AG04450 (cell line): Measurements from ENCODE around the gene SOX15. TPM values are rescaled to one million over a fixed set of nuclear protein-coding genes. Genes with fewer than 3 reads are reported as not detected.

Experiments used
- CTCF ChIA-PET: fragments of 300-600, 350-600 bp; formaldehyde crosslinking; extraction: SDS; loops from one replicate; lab custom pipeline; 2022; ENCODE audit warnings: antibody characterized with exemption, inconsistent platforms; lab: Charles Lee
- POLR2A ChIA-PET: fragments of 350-600 bp; formaldehyde crosslinking; extraction: SDS; loops from one replicate; lab custom pipeline; 2021; ENCODE audit warnings: antibody characterized with exemption, inconsistent platforms; lab: Yijun Ruan, JAX
- DNase-seq: peaks from one replicate; pipeline ENCODE4 v3.0.0-alpha.2; 2011; ENCODE audit warnings: low read depth, low spot score
- H3K27ac ChIP-seq: one replicate; pipeline ENCODE4 v1.5.1; 2012; ENCODE audit warnings: low read depth, low read length, control low read depth
- H3K27me3 ChIP-seq: one replicate; pipeline ENCODE4 v1.6.0; 2012; ENCODE audit warnings: low read length; ENCODE audit not compliant: control insufficient read depth, insufficient read depth
- H3K4me3 ChIP-seq: 2 replicates; pipeline ENCODE4 v1.5.1; 2011; ENCODE audit warnings: mild to moderate bottlenecking, low read depth, low read length, control low read depth
- H3K9me3 ChIP-seq: 2 replicates; pipeline ENCODE4 v1.5.1; 2012; ENCODE audit warnings: low read length; ENCODE audit not compliant: control insufficient read depth, insufficient read depth
- polyA plus RNA-seq: library from polyadenylated mRNA; depleted of rRNA; stranded (reverse); fragments of >200 nt; gene quantifications from 2 replicates; pipeline ENCODE4 v1.2.3, GENCODE V29; 2011
- TF ChIP-seq, protein P1 (sequence below): IDR thresholded peaks from 2 replicates; pipeline ENCODE4 v1.5.1; 2011; ENCODE audit warnings: low read depth, low read length, control low read depth, inconsistent platforms

SOX15 gene
- polyA plus RNA-seq, 1 experiment = 0.29 TPM

DNA sequence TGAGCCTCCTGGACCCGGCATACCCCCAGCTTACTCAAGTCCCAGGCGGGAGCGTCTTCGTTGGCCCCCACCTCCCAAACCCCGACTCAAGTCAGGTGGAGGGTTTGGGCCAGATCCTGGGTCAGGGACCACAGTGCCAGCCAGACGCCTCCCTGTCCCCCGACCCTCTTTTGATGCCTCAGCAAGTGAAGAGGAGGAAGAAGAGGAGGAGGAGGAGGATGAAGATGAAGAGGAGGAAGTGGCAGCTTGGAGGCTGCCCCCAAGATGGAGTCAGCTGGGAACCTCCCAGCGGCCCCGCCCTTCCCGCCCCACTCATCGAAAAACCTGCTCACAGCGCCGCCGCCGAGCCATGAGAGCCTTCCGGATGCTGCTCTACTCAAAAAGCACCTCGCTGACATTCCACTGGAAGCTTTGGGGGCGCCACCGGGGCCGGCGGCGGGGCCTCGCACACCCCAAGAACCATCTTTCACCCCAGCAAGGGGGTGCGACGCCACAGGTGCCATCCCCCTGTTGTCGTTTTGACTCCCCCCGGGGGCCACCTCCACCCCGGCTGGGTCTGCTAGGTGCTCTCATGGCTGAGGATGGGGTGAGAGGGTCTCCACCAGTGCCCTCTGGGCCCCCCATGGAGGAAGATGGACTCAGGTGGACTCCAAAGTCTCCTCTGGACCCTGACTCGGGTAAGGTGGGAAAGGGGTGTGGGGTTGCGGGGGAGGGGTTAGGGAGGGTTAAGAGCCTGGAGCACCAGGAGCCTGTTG is 26.6 kb downstream of the SOX15 start:
- POLR2A ChIA-PET = no interaction called here
- Histone ChIP-seq H3K9me3 (no peaks in the 10 kb centered on the region; the same call in 1 of the 2 replicates), H3K27me3 (no peaks in the 10 kb centered on the region), H3K27ac (no peak overlapping the region), H3K4me3 (0 out of 2 replicates have a peak overlapping the region, but pooled peaks have one; percentile 82)
- CTCF ChIA-PET = no interaction called here
- TF ChIP-seq, protein P1, sequence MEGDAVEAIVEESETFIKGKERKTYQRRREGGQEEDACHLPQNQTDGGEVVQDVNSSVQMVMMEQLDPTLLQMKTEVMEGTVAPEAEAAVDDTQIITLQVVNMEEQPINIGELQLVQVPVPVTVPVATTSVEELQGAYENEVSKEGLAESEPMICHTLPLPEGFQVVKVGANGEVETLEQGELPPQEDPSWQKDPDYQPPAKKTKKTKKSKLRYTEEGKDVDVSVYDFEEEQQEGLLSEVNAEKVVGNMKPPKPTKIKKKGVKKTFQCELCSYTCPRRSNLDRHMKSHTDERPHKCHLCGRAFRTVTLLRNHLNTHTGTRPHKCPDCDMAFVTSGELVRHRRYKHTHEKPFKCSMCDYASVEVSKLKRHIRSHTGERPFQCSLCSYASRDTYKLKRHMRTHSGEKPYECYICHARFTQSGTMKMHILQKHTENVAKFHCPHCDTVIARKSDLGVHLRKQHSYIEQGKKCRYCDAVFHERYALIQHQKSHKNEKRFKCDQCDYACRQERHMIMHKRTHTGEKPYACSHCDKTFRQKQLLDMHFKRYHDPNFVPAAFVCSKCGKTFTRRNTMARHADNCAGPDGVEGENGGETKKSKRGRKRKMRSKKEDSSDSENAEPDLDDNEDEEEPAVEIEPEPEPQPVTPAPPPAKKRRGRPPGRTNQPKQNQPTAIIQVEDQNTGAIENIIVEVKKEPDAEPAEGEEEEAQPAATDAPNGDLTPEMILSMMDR = no peak
- DNase-seq = no peak

GRCh38 chr17:7562208-7562605 is 27.7 kb downstream of the SOX15 start:
- ChIA-PET CTCF (interaction anchor here (1.7 to 2.9 kb wide), 4 partner anchors 9 to 27 kb away, joined by 7 to 24 read pairs (median 10); partner anchors contain the start of gene SOX15), POLR2A (interaction anchor here (0.8 to 1.2 kb wide), 4 partner anchors 11 to 27 kb away, joined by 3 to 5 read pairs (median 3); partner anchors contain the start of gene CD68)
- Histone ChIP-seq H3K27ac (peak overlapping the region; percentile 52), H3K4me3 (peak overlapping the region; percentile 82), H3K9me3 (no peaks in the 10 kb centered on the region; the same call in 1 of the 2 replicates), H3K27me3 (no peaks in the 10 kb centered on the region)
- TF ChIP-seq, protein P1 = no peak
- DNase-seq = no peak

DNA sequence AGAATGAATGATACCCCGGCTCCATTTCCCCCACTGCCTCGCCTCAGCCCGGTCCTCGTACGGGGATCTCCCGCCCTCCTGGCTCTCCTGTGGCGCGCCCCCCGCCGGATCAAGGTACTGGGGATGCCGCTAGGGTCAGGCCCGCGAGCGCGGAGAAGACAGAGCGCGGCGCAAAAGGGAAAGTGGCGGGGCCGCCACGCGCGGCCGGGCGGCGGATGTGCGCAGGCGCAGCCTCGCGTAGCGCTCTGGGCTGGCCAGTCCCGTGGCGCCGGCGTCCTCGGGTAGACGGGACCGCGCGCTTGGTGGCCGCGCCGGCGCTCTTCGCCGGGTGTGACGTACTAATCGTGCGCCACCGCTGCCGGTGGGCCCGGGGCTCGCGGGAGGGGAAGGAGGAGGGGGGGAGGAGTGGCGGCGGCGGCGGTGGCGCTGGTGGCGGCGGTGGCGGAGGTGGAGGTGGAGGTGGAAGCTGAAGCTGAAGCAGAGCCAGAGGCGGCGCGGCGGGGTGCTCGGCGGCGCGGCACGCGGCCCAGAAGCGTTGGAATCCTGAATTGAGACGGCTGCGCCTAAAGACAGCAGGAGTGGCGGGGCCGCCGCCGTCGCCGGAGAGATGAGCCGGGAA is 28.2 kb downstream of the SOX15 start, which contains the start of gene SENP3:
Gene SENP3, plus strand, starts transcription at position 331 of the 619 bp plus-strand sequence. CDS start 1,158 bp downstream, outside the sequence.
- DNase-seq = peak; percentile 61
- CTCF ChIA-PET = interaction anchor here (0.6 to 3.1 kb wide), 36 partner anchors 9 to 308 kb away, joined by 3 to 116 read pairs (median 7); partner anchors contain the start of genes CD68, MPDU1, NEURL4 and NLGN2
- POLR2A ChIA-PET = interaction anchor here (0.6 to 1.8 kb wide), 10 partner anchors 12 to 158 kb away, joined by 3 to 8 read pairs (median 4); partner anchors contain the start of genes CD68, MPDU1 and TMEM256
- Histone ChIP-seq H3K4me3 (peak within 1 kb of the TSS; percentile 82), H3K27me3 (no peaks in the 10 kb centered on the region), H3K27ac (peak within 1 kb of the TSS; percentile 83), H3K9me3 (no peaks in the 10 kb centered on the region; the same call in 1 of the 2 replicates)
- TF ChIP-seq, protein P1 = no peak

DNA sequence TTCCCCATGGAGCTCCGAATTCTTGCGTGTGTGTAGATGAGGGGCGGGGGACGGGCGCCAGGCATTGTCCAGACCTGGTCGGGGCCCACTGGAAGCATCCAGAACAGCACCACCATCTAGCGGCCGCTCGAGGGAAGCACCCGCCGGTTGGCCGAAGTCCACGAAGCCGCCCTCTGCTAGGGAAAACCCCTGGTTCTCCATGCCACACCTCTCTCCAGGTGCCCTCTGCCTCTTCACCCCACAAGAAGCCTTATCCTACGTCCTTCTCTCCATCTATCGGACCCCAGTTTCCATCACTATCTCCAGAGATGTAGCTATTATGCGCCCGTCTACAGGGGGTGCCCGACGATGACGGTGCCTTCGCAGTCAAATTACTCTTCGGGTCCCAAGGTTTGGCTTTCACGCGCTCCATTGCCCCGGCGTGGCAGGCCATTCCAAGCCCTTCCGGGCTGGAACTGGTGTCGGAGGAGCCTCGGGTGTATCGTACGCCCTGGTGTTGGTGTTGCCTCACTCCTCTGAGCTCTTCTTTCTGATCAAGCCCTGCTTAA is 28.8 kb downstream of the SOX15 start:
- no peaks in the 10 kb centered on the region; the same call in 1 of the 2 replicates for H3K9me3 ChIP-seq
- ChIA-PET POLR2A (interaction anchor here (0.6 to 1.8 kb wide), 10 partner anchors 12 to 157 kb away, joined by 3 to 9 read pairs (median 4); partner anchors contain the start of genes MPDU1, POLR2A, SPEM1 and TMEM256), CTCF (interaction anchor here (0.5 to 3.1 kb wide), 71 partner anchors 9 to 515 kb away, joined by 3 to 116 read pairs (median 5); partner anchors contain the start of genes CD68, MPDU1, NEURL4 and NLGN2)
- TF ChIP-seq, protein P1 = peak; percentile 83
- H3K4me3 ChIP-seq = peak overlapping the region; percentile 82
- peak overlapping the region; percentile 83 for H3K27ac ChIP-seq
- peak; percentile 61 for DNase-seq
- no peaks in the 10 kb centered on the region for H3K27me3 ChIP-seq
